HG02970 (cell line): ENCODE results near the gene FERMT3.

Source experiments
- ATAC-seq: cut with Tn5 transposase; IDR thresholded peaks from one replicate; pipeline ENCODE4 v1.9.1; 2021; ENCODE audit warnings: mild to moderate bottlenecking, moderate library complexity, moderate number of reproducible peaks; ENCODE audit not compliant: unreplicated experiment, low FRiP score

The FERMT3 gene

DNA sequence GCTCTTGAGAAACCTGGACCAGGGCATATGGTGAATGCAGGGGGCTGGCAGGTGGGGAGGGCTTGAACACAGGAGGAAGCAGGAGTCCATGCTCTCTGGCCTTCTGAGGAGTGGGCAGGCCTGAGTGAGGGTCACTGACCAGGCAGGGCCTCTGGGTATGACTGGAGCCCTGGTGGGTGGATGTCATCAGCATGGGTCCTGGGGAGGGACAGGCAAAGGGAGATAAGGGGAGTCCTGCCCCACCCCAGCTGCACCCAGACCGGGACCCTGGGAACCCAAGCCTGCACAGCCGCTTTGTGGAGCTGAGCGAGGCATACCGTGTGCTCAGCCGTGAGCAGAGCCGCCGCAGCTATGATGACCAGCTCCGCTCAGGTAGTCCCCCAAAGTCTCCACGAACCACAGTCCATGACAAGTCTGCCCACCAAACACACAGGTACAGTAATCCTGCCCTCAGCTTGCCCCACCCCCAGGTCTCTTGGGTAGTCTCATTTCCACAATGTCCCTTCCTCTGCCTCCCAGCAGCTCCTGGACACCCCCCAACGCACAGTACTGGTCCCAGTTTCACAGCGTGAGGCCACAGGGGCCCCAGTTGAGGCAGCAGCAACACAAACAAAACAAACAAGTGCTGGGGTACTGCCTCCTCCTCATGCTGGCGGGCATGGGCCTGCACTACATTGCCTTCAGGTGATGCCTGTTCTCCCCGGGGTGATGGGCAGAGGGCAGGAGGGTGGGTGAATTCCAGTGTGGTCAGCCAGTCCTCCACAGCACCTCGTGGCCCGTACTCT, 25.9 kb downstream of the FERMT3 start:
- no peak for ATAC-seq

DNA sequence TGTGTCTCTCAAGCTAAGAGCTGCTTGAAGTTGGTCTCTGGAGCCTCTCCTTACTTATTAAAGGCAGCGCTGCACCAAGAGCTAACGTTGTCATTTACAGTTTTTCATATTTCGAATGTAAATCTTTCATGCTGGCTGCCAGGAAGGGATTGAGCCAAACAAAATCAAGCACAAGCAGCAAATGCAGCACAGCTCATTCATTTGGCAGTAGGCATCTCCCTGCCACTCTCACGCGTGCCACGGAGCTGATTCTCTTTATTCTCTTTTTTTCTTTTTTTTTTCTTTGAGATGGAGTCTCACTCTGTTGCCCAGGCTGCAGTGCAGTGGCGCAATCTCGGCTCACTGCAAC, 26.4 kb downstream of the FERMT3 start:
- no peak for ATAC-seq

DNA sequence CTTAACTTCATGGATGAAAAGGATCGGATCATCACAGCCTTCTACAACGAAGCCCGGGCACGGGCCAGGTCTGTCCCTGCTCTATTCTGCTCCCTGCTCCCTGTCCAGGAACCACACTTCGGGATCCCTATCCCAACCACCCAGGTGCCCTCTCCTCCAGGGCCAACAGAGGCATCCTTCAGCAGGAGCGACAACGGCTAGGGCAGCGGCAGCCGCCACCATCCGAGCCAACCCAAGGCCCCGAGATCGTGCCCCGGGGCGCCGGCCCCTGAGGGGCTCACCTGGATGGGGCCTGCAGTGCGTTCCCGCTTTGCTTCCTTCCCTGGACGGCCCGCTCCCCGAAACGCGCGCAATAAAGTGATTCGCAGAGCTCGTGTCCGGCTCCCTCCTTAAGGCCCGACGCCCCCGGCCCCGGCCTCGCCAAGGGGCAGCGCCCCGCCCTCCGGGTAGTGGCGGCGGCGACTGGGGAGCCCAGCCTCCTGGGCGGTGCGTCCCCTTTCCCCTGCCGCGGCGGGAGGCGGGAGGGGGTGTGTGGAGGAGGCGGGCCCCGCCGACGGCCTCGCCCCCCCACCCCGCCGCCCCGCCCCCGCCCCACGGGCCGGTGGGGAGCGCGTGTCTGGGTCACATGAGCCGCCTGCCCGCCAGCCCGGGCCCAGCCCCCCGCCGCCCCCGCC, 27.5 kb downstream of the FERMT3 start, which contains the start of gene VEGFB:
Gene VEGFB (plus strand): TSS at position 672 of the 674 bp plus-strand sequence. CDS start 250 bp downstream, outside the sequence.
- peak; percentile 38 for ATAC-seq

- ATAC-seq: peak; percentile 16
Observed at GRCh38 chr11:64234647-64235379, 28.3 kb downstream of the FERMT3 start.

GRCh38 chr11:64235437-64236161, 29.1 kb downstream of the FERMT3 start:
- no peak for ATAC-seq

DNA sequence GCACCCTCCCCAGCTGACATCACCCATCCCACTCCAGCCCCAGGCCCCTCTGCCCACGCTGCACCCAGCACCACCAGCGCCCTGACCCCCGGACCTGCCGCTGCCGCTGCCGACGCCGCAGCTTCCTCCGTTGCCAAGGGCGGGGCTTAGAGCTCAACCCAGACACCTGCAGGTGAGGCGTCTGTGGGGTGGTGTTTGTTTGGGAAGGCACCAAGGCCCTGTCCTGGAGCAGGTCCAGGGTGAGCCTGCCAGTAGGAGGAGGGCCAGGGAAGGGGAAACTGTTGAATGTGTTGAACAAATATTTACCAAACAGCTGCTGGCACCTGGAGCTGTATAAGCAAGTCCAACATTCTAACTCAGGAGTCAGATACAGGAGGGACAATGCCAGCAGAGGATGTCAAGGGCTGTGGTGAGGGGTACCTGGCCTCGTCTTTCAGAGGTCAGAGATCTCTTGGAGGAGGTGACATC, 31.0 kb downstream of the FERMT3 start:
- no peak for ATAC-seq

- no peak for ATAC-seq
Observed at GRCh38 chr11:64238076-64238475, 31.6 kb downstream of the FERMT3 start.

GRCh38 chr11:64238999-64239398, 32.5 kb downstream of the FERMT3 start:
- ATAC-seq: no peak

- ATAC-seq: no peak
Observed at GRCh38 chr11:64239662-64240434, 33.3 kb downstream of the FERMT3 start.

GRCh38 chr11:64240435-64241240, 34.1 kb downstream of the FERMT3 start, which contains the start of gene FKBP2:
FKBP2 (plus strand) TSS chr11:64241095; CDS start chr11:64242388, 1,293 bp downstream.
- peak; percentile 52 for ATAC-seq

DNA sequence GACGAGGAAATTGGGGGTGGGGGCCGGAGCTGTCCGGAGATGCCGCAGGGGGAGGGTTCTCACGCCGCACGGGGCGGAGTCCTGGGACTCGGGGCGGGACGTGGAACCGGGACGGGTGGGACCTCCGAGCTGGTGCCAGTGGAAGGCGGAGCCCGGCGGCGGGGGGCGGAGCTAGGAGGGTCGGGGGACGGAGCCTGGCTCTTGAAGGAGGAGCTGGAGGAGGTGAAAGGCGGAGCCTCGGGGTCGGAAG, 34.6 kb downstream of the FERMT3 start:
- peak; percentile 66 for ATAC-seq

- peak; percentile 8 for ATAC-seq
Observed at GRCh38 chr11:64241491-64242374, 35.2 kb downstream of the FERMT3 start.

DNA sequence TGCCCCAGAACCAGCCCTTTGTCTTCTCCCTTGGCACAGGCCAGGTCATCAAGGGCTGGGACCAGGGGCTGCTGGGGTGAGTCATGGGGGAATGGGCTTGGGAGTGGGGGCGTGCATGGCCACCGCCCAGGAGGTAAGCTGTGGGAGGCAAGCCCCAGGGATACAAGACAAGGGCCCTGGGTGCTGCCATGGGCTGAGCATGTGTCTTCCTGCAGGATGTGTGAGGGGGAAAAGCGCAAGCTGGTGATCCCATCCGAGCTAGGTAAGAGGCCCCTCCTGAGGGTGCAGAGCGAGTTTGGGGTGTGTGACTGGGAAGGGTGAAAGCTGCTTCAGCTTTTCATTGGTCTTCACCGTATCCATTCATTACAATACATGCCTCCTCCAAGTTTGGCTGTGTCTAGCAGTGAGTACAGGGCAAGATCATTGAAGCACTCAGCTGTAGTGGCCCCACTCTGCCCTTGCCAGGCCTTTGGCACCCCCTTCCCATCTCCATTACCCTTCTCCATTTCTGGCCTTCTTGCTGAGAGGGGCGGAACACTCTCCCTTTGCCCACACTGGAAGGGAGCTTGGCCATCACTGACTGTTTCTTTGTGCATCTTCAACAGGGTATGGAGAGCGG, 36.8 kb downstream of the FERMT3 start:
- no peak for ATAC-seq

DNA sequence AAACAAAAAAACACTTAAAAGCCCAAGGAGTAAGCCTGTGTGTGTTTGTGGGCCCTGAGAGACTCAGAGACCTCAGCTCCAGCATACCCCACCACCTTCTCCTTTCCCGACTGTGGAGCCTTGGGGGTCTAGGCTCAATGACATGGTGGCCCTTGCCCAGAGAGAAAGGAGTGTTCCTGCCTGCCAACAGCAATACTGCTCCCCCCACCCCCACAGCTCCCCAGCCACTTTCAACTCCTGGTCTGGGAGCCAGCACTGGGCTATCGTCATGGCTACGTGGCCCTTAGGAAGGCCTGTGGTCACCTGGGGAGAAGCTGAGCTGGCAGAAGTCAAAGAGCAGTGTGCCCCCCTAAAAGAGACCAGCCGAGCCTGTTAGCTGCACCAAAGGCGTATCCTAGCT, 37.6 kb downstream of the FERMT3 start:
- no peak for ATAC-seq

DNA sequence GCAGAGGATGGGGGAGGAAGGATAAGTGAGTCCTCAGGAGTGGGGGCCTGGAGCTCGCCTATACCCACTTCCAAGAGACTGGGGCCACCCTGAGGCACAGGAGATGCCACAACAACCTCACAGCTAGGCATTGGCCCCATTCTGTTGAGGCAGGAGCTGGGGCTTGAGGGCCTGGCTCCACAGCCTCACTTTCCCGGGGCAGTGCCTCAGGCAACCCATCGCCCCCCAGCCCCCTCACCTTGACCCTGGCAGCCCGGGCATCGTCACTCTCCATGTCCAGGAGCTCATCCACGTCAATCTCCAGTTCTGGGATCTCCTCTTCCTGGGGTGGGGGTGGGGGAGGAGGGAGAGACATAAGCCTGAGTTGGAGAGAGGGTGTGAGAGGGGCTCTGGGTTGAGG, 38.4 kb downstream of the FERMT3 start:
- ATAC-seq: no peak

DNA sequence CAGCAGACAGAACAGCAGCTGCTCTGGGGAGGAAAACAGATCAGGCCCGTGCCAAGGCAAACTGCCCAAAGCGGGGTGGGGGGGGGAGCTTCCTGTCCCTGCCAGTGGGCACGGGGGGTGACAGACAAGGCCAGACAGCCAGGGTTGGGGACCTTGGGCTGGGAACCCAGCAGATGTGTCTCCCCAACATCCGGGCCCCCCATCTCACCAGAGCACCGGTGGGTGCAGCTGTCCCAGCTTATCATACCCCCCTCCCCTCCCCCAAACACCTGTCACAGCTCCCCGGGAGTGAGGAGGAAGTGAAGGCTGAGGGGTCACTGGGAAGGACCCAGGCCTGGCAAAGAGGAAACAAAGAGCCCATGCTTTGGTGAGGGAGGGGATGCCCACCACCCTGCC, 38.9 kb downstream of the FERMT3 start:
- ATAC-seq: no peak

GRCh38 chr11:64245797-64246620, 39.5 kb downstream of the FERMT3 start:
- no peak for ATAC-seq
